Suprapubic skin (tissue), 4 donors: ENCODE results near the gene DNAAF8. TPM values are rescaled to one million over a fixed set of nuclear protein-coding genes. Genes with fewer than 3 reads are reported as not detected.

Experiments
- DNase-seq, 2 donors: peaks; one replicate each; pipeline ENCODE4 v3.0.0-alpha.2; 2019; ENCODE audit warnings: low spot score in 2 of 2
- H3K27ac ChIP-seq: fragments of 200-600 bp; sonication (generic); one replicate; pipeline ENCODE4 v1.5.1; 2019
- H3K27me3 ChIP-seq: fragments of 200-600 bp; sonication (generic); one replicate; pipeline ENCODE4 v1.5.1; 2019
- H3K36me3 ChIP-seq: fragments of 200-600 bp; sonication (generic); one replicate; pipeline ENCODE4 v1.5.1; 2019
- H3K4me1 ChIP-seq: fragments of 200-600 bp; sonication (generic); one replicate; pipeline ENCODE4 v1.5.1; 2019
- H3K4me3 ChIP-seq: fragments of 200-600 bp; sonication (generic); one replicate; pipeline ENCODE4 v1.5.1; 2019; ENCODE audit warnings: mild to moderate bottlenecking
- H3K9me3 ChIP-seq: fragments of 200-600 bp; sonication (generic); one replicate; pipeline ENCODE4 v1.5.1; 2019
- CTCF ChIP-seq, 2 donors: fragments of 200-600 bp in 1 of 2; fragments of 450-650 bp in 1 of 2; sonication (generic) in 1 of 2; IDR thresholded peaks; one replicate each; pipeline ENCODE4 v1.5.1; 2016 to 2019; ENCODE audit warnings: antibody characterized with exemption in 2 of 2, mild to moderate bottlenecking in 1 of 2, moderate library complexity in 1 of 2
- EP300 ChIP-seq: sonication (generic); formaldehyde crosslinking; IDR thresholded peaks from one replicate; pipeline ENCODE4 v1.6.1; 2017; ENCODE audit warnings: antibody characterized with exemption
- POLR2A ChIP-seq, 2 donors: fragments of 450-650 bp; IDR thresholded peaks; one replicate each; pipeline ENCODE4 v1.6.1; 2017; ENCODE audit warnings: antibody characterized with exemption in 2 of 2, mild to moderate bottlenecking in 2 of 2, moderate library complexity in 2 of 2
- POLR2AphosphoS5 ChIP-seq, 3 donors: sonication (generic); formaldehyde crosslinking; IDR thresholded peaks; one replicate each; pipeline ENCODE4 v1.6.1; 2017; ENCODE audit warnings: antibody characterized with exemption in 3 of 3
- WGBS: methylation state at CpG from one replicate; pipeline ENCODE4 v1.1.5; 2018; 5-methylcytosine and 5-hydroxymethylcytosine counted together
- total RNA-seq, 4 donors: library from RNA; depleted of rRNA; stranded (reverse); fragments of >200 nt; gene quantifications; one replicate each; pipeline ENCODE4 v1.1.0, GENCODE V29; 2016

Gene DNAAF8
- total RNA-seq, 4 donors from 2014 or later: 0.36 to 1.7 (median 1.4) TPM; not detected in 1

DNA sequence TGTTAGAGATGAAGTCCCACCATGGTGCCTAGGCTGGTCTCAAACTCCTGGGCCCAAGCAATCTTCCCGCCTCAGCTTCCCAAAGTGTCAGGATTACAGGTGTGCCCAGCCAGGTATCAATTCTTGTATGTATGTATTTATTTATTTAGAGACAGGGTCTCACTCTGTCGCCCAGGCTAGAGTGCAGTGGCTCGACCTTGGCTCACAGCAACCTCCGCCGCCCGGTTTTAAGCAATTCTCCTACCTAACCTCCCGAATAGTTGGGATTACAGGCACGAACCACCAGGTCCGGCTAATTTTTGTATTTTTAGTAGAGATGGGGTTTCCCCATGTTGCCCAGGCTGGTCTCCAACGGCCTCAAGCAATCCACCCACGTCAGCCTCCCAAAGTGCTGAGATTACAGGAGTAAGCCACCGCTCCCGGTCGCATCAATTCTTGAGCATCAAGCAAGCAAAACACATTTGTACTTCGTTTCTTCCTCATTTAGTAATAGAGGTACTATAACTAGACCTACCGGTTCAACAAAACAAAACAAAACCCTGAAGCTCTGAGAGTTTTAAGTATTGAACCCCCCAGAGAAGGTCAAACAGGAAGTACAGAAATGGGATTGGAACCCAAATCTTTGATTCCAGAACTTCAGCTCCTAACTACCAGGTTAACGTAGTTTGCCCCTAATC lies 33.7 kb downstream of the DNAAF8 start:
- Histone ChIP-seq H3K27me3 (no peaks in the 10 kb centered on the region), H3K9me3 (no peaks in the 10 kb centered on the region), H3K27ac (peak overlapping the region; percentile 89), H3K4me1 (peaks cover 35% of the 10 kb centered on the region), H3K36me3 (peaks cover 15% of the 10 kb centered on the region), H3K4me3 (peak overlapping the region; percentile 92)
- TF ChIP-seq EP300 (no peak), POLR2AphosphoS5 (IDR thresholded peaks at IDR 0.05) (no peak), POLR2A (IDR thresholded peaks at IDR 0.05) (no peak), CTCF (IDR thresholded peaks at IDR 0.05) (no peak)
- WGBS: 38% methylated on average over 17 of the region's 17 CpGs
- DNase-seq: no peak

DNA sequence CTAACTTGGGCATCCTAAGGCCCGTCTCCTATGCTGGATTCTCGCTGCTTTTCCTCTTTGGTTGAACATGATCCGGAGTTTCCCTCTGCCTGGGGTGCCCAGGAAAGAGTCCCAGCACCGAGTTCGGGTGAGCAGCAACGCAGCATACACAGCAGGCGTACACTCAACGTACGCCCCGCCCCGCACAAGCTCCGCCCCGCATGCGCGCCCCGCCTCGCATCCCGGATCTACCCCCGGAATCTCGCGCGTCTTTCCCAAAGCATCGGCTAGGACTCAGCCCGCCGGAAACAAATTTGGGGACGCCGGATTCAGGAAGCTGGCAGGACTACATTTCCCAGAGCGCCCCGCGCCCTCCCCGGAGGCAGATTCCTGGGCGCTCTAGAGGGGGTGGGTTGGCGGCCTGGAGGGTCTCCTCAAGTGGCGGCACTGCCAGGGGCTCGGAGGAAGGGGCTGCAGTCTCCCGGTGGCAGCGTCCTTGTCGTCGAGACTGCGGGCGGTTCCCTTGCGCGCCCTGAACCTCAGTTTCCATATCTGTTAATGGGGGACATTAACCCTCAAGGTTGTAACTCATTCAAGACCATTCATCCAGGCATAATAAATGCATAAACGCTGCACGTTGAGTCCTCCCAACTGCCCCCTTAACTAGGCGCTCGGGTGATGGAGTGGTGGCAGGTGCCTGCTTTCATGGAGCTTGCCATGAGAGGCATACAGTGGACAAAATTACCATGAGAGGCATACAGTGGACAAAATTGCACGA lies 34.4 kb downstream of the DNAAF8 start:
- peaks cover 35% of the 10 kb centered on the region for H3K4me1 ChIP-seq
- H3K27me3 ChIP-seq: no peaks in the 10 kb centered on the region
- peak; percentile 36 to 48 for TF ChIP-seq POLR2A (IDR thresholded peaks at IDR 0.05)
- no peak for TF ChIP-seq EP300
- TF ChIP-seq CTCF (IDR thresholded peaks at IDR 0.05): no peak
- peak in 1 of 3 donors; percentile 38 for TF ChIP-seq POLR2AphosphoS5 (IDR thresholded peaks at IDR 0.05)
- H3K27ac ChIP-seq: peak overlapping the region; percentile 89
- H3K4me3 ChIP-seq: peak overlapping the region; percentile 92
- H3K36me3 ChIP-seq: peaks cover 8% of the 10 kb centered on the region
- WGBS: 15% methylated on average over 10 of the region's 48 CpGs
- DNase-seq: peak; percentile 98 to 99
- no peaks in the 10 kb centered on the region for H3K9me3 ChIP-seq

- TF ChIP-seq EP300 (no peak), POLR2A (IDR thresholded peaks at IDR 0.05) (no peak), POLR2AphosphoS5 (IDR thresholded peaks at IDR 0.05) (no peak), CTCF (IDR thresholded peaks at IDR 0.05) (no peak)
- Histone ChIP-seq H3K27ac (no peak overlapping the region), H3K4me1 (peaks cover 35% of the 10 kb centered on the region), H3K36me3 (peaks cover 4% of the 10 kb centered on the region), H3K27me3 (no peaks in the 10 kb centered on the region), H3K4me3 (no peak overlapping the region), H3K9me3 (no peaks in the 10 kb centered on the region)
- no peak for DNase-seq
- 53% methylated on average over 7 of the region's 7 CpGs for WGBS
Observed at GRCh38 chr16:4769306-4769638, 34.9 kb downstream of the DNAAF8 start.

GRCh38 chr16:4771646-4772045 lies 37.3 kb downstream of the DNAAF8 start:
- TF ChIP-seq CTCF (IDR thresholded peaks at IDR 0.05): no peak
- TF ChIP-seq POLR2AphosphoS5 (IDR thresholded peaks at IDR 0.05): no peak
- no peak for TF ChIP-seq POLR2A (IDR thresholded peaks at IDR 0.05)
- no peak for TF ChIP-seq EP300
- Histone ChIP-seq H3K36me3 (no peaks in the 10 kb centered on the region), H3K27me3 (no peaks in the 10 kb centered on the region), H3K9me3 (no peaks in the 10 kb centered on the region), H3K27ac (no peak overlapping the region), H3K4me3 (no peak overlapping the region), H3K4me1 (peaks cover 17% of the 10 kb centered on the region)
- WGBS: 49% methylated on average over 3 of the region's 3 CpGs
- no peak for DNase-seq

DNA sequence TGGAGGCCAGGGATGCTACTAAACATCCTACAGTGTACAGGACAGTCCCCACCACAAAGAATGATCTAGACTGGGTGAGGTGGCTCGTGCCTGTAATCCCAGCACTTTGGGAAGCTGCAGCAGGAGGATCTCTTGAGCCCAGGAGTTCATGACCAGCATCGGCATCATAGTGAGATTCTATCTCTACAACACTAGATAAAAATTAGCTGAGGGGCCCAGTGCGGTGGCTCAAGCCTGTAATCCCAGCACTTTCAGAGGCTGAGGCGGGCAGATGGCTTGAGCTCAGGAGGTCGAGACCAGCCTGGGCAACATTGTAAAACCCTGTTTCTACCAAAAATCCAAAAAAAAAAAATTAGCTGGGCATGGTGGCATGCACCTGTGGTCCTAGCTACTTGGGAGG lies 38.0 kb downstream of the DNAAF8 start:
- Histone ChIP-seq H3K27me3 (no peaks in the 10 kb centered on the region), H3K4me1 (peaks cover 15% of the 10 kb centered on the region), H3K27ac (no peak overlapping the region), H3K36me3 (no peaks in the 10 kb centered on the region), H3K9me3 (no peaks in the 10 kb centered on the region), H3K4me3 (no peak overlapping the region)
- WGBS: 86% methylated on average over 4 of the region's 5 CpGs
- TF ChIP-seq POLR2AphosphoS5 (IDR thresholded peaks at IDR 0.05) (no peak), CTCF (IDR thresholded peaks at IDR 0.05) (no peak), POLR2A (IDR thresholded peaks at IDR 0.05) (no peak)
- no peak for DNase-seq
